Frontal cortex (tissue), 4 donors: ENCODE data around the gene RPL18. TPM values are rescaled to one million over a fixed set of nuclear protein-coding genes. Genes with fewer than 3 reads are reported as not detected.
"Not testable (repeated sequence)": the region's sequence is repeated elsewhere in the genome, so short reads cannot be mapped to it uniquely, and the experiment has no call there.

Experiments
- DNase-seq, 2 donors: peaks; one replicate each; pipeline ENCODE4 v3.0.0; 2012; ENCODE audit warnings: low spot score in 2 of 2
- FAIRE-seq: peaks from 2 replicates; lab custom pipeline; 2012; peaks lifted over from hg19 to GRCh38; lab: Jason Lieb, UNC
- total RNA-seq: library from RNA; depleted of rRNA; stranded (reverse); fragments of >200 nt; gene quantifications from one replicate; pipeline ENCODE4 v1.2.3, GENCODE V29; 2014
- donor health status: control.
- donor health status: control.
- donor health status: control.

RPL18 gene
- total RNA-seq, 1 donor from 2014 or later: 1,742 TPM

GRCh38 chr19:48596237-48596636 is 22.7 kb downstream of the RPL18 start:
- DNase-seq (peak in 1 of 2 donors; percentile 10), FAIRE-seq (no peak)

GRCh38 chr19:48595833-48596232 is 23.1 kb downstream of the RPL18 start:
- no peak for FAIRE-seq
- DNase-seq: no peak

GRCh38 chr19:48595171-48595570 is 23.8 kb downstream of the RPL18 start:
- no peak for DNase-seq
- FAIRE-seq: no peak

GRCh38 chr19:48591021-48591420 is 28.0 kb downstream of the RPL18 start:
- DNase-seq (no peak), FAIRE-seq (no peak)

GRCh38 chr19:48588670-48589401 is 30.1 kb downstream of the RPL18 start:
- FAIRE-seq: no peak

GRCh38 chr19:48587387-48587786 is 31.6 kb downstream of the RPL18 start:
- no peak for FAIRE-seq
- no peak for DNase-seq

More at GRCh38 chr19:48588670-48589401, 30.1 kb downstream of the RPL18 start:
- peak in 1 of 2 donors; percentile 85 for DNase-seq

- FAIRE-seq: no peak
- no peak for DNase-seq
These were observed 36.8 kb downstream of the RPL18 start for GRCh38 chr19:48582168-48582567.

GRCh38 chr19:48578891-48579290 is 40.1 kb downstream of the RPL18 start:
- FAIRE-seq (no peak), DNase-seq (no peak)

GRCh38 chr19:48577908-48578307 is 41.1 kb downstream of the RPL18 start:
- FAIRE-seq, DNase-seq: not testable (repeated sequence)

GRCh38 chr19:48575931-48576622 is 42.9 kb downstream of the RPL18 start:
- no peak for DNase-seq
- no peak for FAIRE-seq

- FAIRE-seq: no peak
- no peak for DNase-seq
These were observed 45.8 kb downstream of the RPL18 start for GRCh38 chr19:48573163-48573505.

GRCh38 chr19:48571378-48572162 is 47.4 kb downstream of the RPL18 start:
- FAIRE-seq (no peak), DNase-seq (no peak)

GRCh38 chr19:48569814-48570213 is 49.2 kb downstream of the RPL18 start:
- FAIRE-seq (no peak), DNase-seq (no peak)

GRCh38 chr19:48568345-48568886 is 50.6 kb downstream of the RPL18 start:
- peak in 1 of 2 donors; percentile 73 for DNase-seq
- FAIRE-seq: no peak

Other genes starting within 250 kb of the RPL18 start
- 21.6 TPM for gene KDELR1, start 227.6 kb downstream of the RPL18 start, total RNA-seq
- gene GRIN2D, start 225.5 kb downstream of the RPL18 start, total RNA-seq: 2.9 TPM
- gene GRWD1, start 173.2 kb downstream of the RPL18 start, total RNA-seq: 6.9 TPM
- gene KCNJ14, start 163.6 kb downstream of the RPL18 start, total RNA-seq: 0.82 TPM
- gene CYTH2, start 149.8 kb downstream of the RPL18 start, total RNA-seq: 78.3 TPM
- gene LMTK3, start 107.3 kb downstream of the RPL18 start, total RNA-seq: 10.6 TPM
- 0.82 TPM for gene SULT2B1, start 67.0 kb downstream of the RPL18 start, total RNA-seq
- gene SPACA4, start 12.4 kb downstream of the RPL18 start, total RNA-seq: not detected
- 0.41 TPM for gene FAM83E, start 4.1 kb downstream of the RPL18 start, total RNA-seq
- gene SPHK2, start 328 bp upstream of the RPL18 start, total RNA-seq: 6.9 TPM
- 4.9 TPM for gene DBP, start 18.2 kb upstream of the RPL18 start, total RNA-seq
- 12.6 TPM for gene CA11, start 27.0 kb upstream of the RPL18 start, total RNA-seq
- gene NTN5, start 53.8 kb upstream of the RPL18 start, total RNA-seq: not detected
- under 0.01 TPM for gene FUT2, start 76.8 kb upstream of the RPL18 start, total RNA-seq
- gene MAMSTR, start 100.5 kb upstream of the RPL18 start, total RNA-seq: 0.41 TPM
- 2.9 TPM for gene RASIP1, start 121.4 kb upstream of the RPL18 start, total RNA-seq
- not detected for gene IZUMO1, start 127.7 kb upstream of the RPL18 start, total RNA-seq
- 0.82 TPM for gene FUT1, start 133.5 kb upstream of the RPL18 start, total RNA-seq
- gene FGF21, start 136.3 kb upstream of the RPL18 start, total RNA-seq: not detected
- 11.4 TPM for gene BCAT2, start 191.9 kb upstream of the RPL18 start, total RNA-seq
- 1.2 TPM for gene HSD17B14, start 217.3 kb upstream of the RPL18 start, total RNA-seq
- 1.6 TPM for gene PLEKHA4, start 249.4 kb upstream of the RPL18 start, total RNA-seq